ENCODE measurements around the gene GFM1.

GRCh38 chr3:158696618-158697017 is 52.3 kb downstream of the GFM1 start:
- TF ChIP-seq CTCF (IDR thresholded peaks at IDR 0.05 in 4 of 5, conservative IDR thresholded peaks at IDR 0.05 in 1 of 5) (no peak), POLR2A (IDR thresholded peaks at IDR 0.05) (no peak)

Measured in gastrocnemius medialis (tissue), 4 donors.